DMS153 treated with DMSO at 0.1 percent for 48 hours (cell line): Measurements from ENCODE around the gene INSYN2A.

Experiments used
- DNase-seq: peaks from one replicate; lab custom pipeline; 2025; ENCODE audit not compliant: unreplicated experiment; lab: John Stamatoyannopoulos, UW

INSYN2A gene

DNA sequence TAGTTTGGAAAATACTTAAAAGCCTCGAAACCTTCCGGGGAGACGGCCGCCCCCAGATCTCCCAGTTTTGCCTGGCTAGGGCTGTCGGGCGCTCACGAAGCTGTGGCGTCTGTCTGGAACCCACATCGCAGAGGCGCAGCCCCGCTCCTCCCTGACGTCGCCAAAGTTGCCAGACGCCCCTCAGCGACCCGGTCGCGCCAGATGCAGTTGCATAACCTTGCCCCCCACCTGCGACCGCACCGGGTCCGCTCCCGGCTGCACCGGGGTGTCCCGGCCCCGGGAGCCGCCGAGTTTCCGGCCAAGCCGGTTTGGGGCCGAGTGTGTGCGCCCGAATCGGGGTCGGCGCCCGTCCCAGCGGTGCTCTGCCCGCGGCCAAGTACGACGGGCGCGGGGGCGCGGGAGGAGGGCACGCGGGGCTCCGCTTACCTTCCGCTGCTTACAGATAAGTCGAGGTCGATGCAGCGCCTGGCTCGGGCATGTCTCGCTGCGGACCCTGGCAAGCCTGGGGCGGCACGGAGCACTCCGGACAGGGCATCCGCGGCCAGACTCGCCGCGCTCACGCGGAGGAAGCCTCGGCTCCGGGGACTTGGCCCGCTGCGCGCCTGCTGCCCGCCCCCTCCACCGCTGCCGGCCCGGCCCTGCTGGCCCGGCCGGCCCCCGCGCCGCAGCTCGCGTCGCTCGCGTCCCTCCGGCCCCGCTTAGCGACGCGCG, 665 bp downstream of the INSYN2A start:
- DNase-seq: no peak

- no peak for DNase-seq
Measured at GRCh38 chr10:127195041-127195506, 1.3 kb downstream of the INSYN2A start.

- DNase-seq: no peak
Measured at GRCh38 chr10:127194599-127194998, 1.8 kb downstream of the INSYN2A start.

DNA sequence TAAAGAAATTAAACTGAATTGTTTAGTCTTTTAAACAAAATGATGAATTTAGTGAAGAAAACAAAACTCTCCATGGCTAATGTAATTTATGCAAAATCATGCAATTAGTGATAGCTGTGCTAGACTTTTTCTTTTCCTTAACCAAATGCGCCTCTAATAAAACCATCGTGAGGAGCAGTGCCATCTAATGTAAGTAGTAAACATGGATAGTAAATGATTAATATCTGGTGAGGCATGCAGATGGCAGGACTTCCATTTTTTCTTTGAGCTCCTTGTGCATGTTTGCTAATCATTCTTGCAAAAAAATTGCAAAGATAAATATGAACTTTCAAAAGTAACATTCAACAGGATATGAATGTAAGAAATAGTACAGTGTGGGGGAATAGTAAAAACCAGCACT, 2.3 kb downstream of the INSYN2A start:
- DNase-seq: no peak

DNA sequence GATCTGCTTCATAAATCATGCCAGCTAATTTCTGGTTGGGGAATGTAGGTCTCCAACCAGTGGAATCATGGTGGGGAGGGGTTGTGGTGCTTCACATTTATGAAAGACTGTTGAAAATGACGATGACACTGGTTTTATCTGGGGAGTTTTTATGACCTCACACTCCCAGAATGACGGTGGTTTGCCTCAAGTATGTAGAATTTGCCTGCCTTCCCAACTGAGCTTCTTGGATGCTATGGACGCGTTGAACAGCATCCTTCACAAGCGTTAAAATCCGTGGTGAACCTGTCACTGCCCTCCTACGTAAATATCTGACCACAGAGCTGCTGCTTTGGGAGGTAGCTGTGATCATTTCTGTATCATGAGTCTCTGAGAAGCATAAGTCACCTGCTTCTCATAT, 3.3 kb downstream of the INSYN2A start:
- no peak for DNase-seq

GRCh38 chr10:127190427-127190826, 6.0 kb downstream of the INSYN2A start:
- DNase-seq: no peak

DNA sequence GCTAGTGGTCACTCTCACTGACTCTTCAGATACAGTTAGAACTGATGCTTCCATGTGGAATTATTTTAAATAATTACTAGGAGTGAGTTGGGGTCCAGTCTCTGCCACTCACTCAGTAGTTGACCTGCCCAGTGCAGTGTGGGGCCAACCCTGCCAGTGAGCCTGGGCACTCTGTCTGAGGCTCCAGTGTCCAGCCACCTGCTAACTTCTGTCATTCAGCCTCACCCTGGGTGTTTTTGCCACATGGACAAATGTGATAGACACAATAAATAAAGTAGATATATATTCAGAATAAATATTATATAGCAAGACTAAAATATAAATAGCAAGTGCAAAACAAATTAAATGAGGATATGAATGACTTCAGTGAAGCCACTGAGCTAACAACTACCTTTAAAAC, 7.2 kb downstream of the INSYN2A start:
- no peak for DNase-seq

DNA sequence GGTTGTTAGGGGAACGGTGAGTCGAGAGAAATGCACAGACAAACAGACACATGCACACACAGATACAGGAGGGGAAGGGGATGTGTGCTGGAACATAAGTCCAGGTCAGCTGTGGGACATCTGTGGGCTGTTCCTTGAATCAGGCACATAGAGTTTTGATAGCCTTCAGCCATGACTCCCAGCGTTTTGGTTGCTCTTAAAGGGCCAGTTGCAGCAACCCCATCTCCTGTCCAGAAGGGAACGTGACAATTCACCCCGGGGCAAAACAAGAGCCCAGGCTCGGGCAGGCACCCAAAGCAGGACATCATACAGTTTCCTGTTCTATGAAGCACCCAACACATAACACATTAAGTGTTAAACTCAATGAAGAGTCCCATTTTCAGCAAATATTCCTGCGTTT, 9.6 kb downstream of the INSYN2A start:
- DNase-seq: no peak

DNA sequence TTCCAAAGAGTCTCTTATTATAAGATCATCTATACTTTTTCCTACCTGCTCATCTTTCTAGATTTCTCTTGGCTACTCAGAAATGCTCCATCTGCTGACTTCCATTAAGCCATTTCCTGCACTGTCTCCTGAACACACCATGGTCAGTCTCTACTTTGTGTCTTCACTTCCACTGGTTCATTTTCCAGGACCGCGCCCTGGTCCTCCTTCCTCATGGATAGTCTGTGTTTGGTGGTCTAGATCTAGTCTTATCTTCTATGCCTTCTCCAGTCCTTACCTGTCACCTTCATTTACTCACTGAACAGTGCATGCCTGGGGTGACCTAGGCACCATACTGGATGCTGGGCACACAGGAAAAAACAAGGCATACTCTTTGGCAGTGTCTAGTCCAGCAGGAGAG, 11.8 kb downstream of the INSYN2A start:
- no peak for DNase-seq

GRCh38 chr10:127182161-127182560, 14.2 kb downstream of the INSYN2A start:
- no peak for DNase-seq

- no peak for DNase-seq
Measured at GRCh38 chr10:127179612-127180250, 16.7 kb downstream of the INSYN2A start.

DNA sequence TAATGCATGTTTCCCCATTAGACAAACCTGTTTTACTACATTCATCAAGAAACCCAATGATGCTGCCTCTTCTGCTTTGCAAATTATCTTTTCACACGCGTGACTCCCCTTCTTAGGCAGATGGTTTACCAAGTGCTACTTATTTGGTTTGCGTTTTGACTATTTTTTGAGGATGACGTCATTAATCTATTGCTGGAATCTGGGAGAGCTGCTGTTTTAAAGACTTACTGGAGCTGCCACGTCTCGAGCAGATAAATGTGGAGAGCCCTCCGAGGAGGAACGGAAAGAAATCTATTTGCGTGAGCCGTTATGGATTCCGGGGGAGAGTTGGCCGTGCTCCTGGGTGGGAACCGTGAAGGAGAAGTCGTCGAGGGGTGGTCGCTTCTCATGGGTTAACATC, 19.7 kb downstream of the INSYN2A start:
- no peak for DNase-seq

DNA sequence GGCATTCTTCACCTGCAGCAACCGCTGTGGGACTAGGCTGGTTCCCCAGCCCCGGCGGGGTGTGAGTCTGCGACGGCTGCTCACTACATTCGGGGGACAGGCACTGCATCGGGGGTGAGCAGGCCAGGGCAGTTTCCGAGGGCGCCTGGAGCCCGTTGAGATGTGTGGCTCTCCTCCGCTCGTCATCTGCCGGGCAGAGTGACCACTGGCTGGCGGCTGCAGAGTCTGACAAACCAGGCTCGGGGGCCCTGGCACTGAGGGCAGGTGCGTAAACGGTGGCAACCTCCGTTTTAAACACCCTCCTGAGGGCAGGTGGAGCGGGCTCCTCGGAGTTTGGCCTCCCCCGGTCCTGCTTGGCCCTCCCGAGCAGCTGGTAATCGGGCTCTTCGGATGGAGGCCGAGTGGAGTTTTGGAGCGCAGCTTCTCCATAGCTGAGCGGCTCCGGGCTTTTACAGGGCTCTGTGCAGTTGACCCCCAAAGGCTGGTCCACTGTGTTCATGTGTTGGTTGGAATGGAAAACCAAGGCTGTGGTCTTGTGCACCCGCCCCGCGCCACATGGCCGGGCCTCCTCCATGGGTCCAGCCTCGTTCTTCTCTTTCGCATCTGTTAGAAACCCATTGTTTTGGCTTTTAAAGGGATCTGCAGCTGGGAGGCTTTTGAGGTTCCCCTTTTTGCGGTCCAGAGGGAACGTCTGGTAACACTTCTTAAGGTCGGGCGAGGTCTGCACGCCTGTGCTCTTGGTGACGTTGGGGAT, 20.9 kb downstream of the INSYN2A start:
- no peak for DNase-seq

GRCh38 chr10:127174866-127175265, 21.5 kb downstream of the INSYN2A start:
- DNase-seq: no peak

GRCh38 chr10:127168261-127168660, 28.1 kb downstream of the INSYN2A start:
- no peak for DNase-seq

GRCh38 chr10:127162841-127163240, 33.5 kb downstream of the INSYN2A start:
- DNase-seq: no peak

GRCh38 chr10:127161482-127161881, 34.9 kb downstream of the INSYN2A start:
- DNase-seq: no peak

DNA sequence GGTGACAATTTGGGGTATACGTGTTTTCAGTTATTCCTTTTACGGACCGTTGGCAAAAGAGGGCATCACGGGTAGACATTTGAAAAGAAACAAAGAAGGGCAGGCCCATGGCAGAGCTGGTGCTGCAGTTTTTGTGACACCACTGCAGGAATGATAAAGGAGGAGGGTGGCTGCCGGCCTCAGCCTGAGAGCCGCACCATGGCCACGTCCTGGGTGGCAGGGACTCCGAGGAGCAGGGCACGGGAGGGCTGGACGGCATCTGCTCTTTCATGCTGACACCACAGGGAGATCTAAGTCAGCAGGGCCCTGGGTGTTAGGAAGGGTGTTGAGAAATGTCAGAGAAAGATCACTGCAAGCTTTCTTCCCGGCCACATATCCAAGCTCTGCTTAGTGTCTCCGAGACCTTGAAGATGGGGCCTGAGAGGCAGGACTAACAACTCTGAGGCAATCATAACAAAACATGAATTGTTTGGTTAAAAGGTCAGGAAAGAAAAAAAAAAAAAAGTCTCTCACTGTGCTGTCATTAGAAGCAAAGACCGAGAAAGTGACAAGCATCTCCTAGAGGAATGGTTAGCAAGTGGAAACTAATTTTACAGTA, 36.6 kb downstream of the INSYN2A start:
- DNase-seq: no peak

DNA sequence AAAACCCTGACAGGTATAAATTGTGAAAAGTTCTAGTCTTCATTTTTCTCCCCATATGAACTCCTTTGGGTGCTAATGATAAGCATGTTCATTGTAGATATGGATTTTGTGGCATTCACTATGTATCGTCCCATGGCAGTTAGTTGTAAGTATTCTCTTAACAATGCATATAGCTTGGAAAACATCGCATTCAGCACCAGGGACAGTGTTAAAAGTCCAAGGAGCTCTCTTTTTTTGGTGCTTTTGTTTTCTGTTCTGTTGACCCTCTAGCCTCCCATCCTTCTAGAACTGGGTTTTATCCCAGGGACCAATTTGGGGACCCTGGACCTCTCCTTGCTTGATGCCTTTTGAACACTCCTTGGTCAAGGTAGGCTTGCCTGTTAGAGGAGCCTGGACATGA, 37.7 kb downstream of the INSYN2A start:
- no peak for DNase-seq

GRCh38 chr10:127157506-127158200, 38.7 kb downstream of the INSYN2A start:
- DNase-seq: no peak

- no peak for DNase-seq
Measured at GRCh38 chr10:127157089-127157488, 39.3 kb downstream of the INSYN2A start.
